Neural progenitor cell (in vitro differentiated cells): ENCODE measurements around the gene RASD2. TPM values are rescaled to one million over a fixed set of nuclear protein-coding genes. Genes with fewer than 3 reads are reported as not detected.

Source experiments
- DNase-seq: peaks from one replicate; pipeline ENCODE4 v3.0.0-alpha.2; 2016; ENCODE audit warnings: low spot score
- H2AFZ ChIP-seq: fragments of 200-600 bp; sonication (generic); replicated peaks from 2 replicates; pipeline ENCODE4 v1.6.1; 2016; ENCODE audit warnings: antibody characterized with exemption
- H3F3A ChIP-seq: fragments of 200-600 bp; sonication (generic); 2 replicates; pipeline ENCODE4 v1.6.1; 2016; ENCODE audit warnings: antibody characterized with exemption, low read depth
- H3K27ac ChIP-seq: fragments of 200-600 bp; sonication (generic); 2 replicates; pipeline ENCODE4 v1.5.1; 2016; ENCODE audit warnings: mild to moderate bottlenecking
- H3K27me3 ChIP-seq: fragments of 200-600 bp; sonication (generic); 2 replicates; pipeline ENCODE4 v1.6.1; 2016; ENCODE audit warnings: mild to moderate bottlenecking, moderate library complexity
- H3K36me3 ChIP-seq: fragments of 200-600 bp; sonication (generic); 2 replicates; pipeline ENCODE4 v1.5.1; 2016
- H3K4me1 ChIP-seq: fragments of 200-600 bp; sonication (generic); 2 replicates; pipeline ENCODE4 v1.6.1; 2016; ENCODE audit warnings: mixed run types
- H3K4me2 ChIP-seq: fragments of 200-600 bp; sonication (generic); 2 replicates; pipeline ENCODE4 v1.6.1; 2016
- H3K4me3 ChIP-seq: fragments of 200-600 bp; sonication (generic); 2 replicates; pipeline ENCODE4 v1.5.1; 2016
- H3K79me2 ChIP-seq: fragments of 200-600 bp; sonication (generic); 2 replicates; pipeline ENCODE4 v1.6.1; 2016; ENCODE audit warnings: low read depth
- H3K9ac ChIP-seq: fragments of 200-600 bp; sonication (generic); 2 replicates; pipeline ENCODE4 v1.6.1; 2016
- H3K9me3 ChIP-seq: fragments of 200-600 bp; sonication (generic); 2 replicates; pipeline ENCODE4 v1.5.1; 2016; ENCODE audit warnings: low read depth
- H4K20me1 ChIP-seq: fragments of 200-600 bp; sonication (generic); 2 replicates; pipeline ENCODE4 v1.6.1; 2016; ENCODE audit warnings: low read depth
- H3K27ac Mint-ChIP-seq: 3 replicates; pipeline ENCODE4 v1.8.0; 2021; ENCODE audit warnings: mixed read lengths
- H3K27me3 Mint-ChIP-seq: 2 replicates; pipeline ENCODE4 v1.8.0; 2022; ENCODE audit warnings: low read depth, mild to moderate bottlenecking, inconsistent platforms, moderate library complexity, mixed read lengths; ENCODE audit not compliant: insufficient read depth
- H3K36me3 Mint-ChIP-seq: 3 replicates; pipeline ENCODE4 v1.8.0; 2021; ENCODE audit warnings: mixed read lengths
- H3K4me1 Mint-ChIP-seq: 3 replicates; pipeline ENCODE4 v1.8.0; 2021; ENCODE audit warnings: mixed read lengths
- H3K4me3 Mint-ChIP-seq: 3 replicates; pipeline ENCODE4 v1.8.0; 2021; ENCODE audit warnings: mild to moderate bottlenecking, moderate library complexity, mixed read lengths
- H3K9me3 Mint-ChIP-seq: 3 replicates; pipeline ENCODE4 v1.8.0; 2020; ENCODE audit warnings: mixed read lengths
- CTCF ChIP-seq: fragments of 200-600 bp; sonication (generic); IDR thresholded peaks from 2 replicates; pipeline ENCODE4 v1.5.1; 2017; ENCODE audit warnings: antibody characterized with exemption, mild to moderate bottlenecking
- EZH2 ChIP-seq: fragments of 200-600 bp; sonication (generic); IDR thresholded peaks from 2 replicates; pipeline ENCODE4 v1.6.1; 2017; ENCODE audit warnings: antibody characterized with exemption, mild to moderate bottlenecking, moderate library complexity
- EZH2phosphoT487 ChIP-seq: fragments of 200-600 bp; sonication (generic); IDR thresholded peaks from 2 replicates; pipeline ENCODE4 v1.6.1; 2017; ENCODE audit warnings: antibody characterized with exemption
- total RNA-seq: library from RNA; depleted of rRNA; stranded (reverse); fragments of >200 nt; gene quantifications from 2 replicates; pipeline ENCODE4 v1.2.3, GENCODE V29; 2015; ENCODE audit warnings: low replicate concordance

The RASD2 gene
- total RNA-seq, 1 donor from 2014 or later, result 0.04 TPM

DNA sequence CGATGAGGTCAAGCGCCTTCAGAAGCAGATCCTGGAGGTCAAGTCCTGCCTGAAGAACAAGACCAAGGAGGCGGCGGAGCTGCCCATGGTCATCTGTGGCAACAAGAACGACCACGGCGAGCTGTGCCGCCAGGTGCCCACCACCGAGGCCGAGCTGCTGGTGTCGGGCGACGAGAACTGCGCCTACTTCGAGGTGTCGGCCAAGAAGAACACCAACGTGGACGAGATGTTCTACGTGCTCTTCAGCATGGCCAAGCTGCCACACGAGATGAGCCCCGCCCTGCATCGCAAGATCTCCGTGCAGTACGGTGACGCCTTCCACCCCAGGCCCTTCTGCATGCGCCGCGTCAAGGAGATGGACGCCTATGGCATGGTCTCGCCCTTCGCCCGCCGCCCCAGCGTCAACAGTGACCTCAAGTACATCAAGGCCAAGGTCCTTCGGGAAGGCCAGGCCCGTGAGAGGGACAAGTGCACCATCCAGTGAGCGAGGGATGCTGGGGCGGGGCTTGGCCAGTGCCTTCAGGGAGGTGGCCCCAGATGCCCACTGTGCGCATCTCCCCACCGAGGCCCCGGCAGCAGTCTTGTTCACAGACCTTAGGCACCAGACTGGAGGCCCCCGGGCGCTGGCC lies 11.0 kb downstream of the RASD2 start:
- Histone ChIP-seq H3K79me2 (no peaks in the 10 kb centered on the region), H3K36me3 (no peaks in the 10 kb centered on the region), H3K9me3 (no peaks in the 10 kb centered on the region), H3K27ac (no peak overlapping the region), H2AFZ (no peak overlapping the region), H3K4me3 (no peak overlapping the region), H3K4me1 (peaks cover 18% of the 10 kb centered on the region), H3K9ac (no peak overlapping the region), H3K4me2 (no peak overlapping the region), H3F3A (peaks cover 18% of the 10 kb centered on the region), H3K27me3 (peaks cover 3% of the 10 kb centered on the region), H4K20me1 (no peaks in the 10 kb centered on the region)
- H3K36me3 Mint-ChIP-seq, result no peaks in the 10 kb centered on the region
- no peak overlapping the region for H3K27ac Mint-ChIP-seq
- DNase-seq, result no peak
- peaks cover 12% of the 10 kb centered on the region for H3K27me3 Mint-ChIP-seq
- no peak overlapping the region for H3K4me3 Mint-ChIP-seq
- peaks cover 51% of the 10 kb centered on the region for H3K4me1 Mint-ChIP-seq
- TF ChIP-seq CTCF (no peak), EZH2phosphoT487 (no peak), EZH2 (no peak)
- H3K9me3 Mint-ChIP-seq, result no peaks in the 10 kb centered on the region

DNA sequence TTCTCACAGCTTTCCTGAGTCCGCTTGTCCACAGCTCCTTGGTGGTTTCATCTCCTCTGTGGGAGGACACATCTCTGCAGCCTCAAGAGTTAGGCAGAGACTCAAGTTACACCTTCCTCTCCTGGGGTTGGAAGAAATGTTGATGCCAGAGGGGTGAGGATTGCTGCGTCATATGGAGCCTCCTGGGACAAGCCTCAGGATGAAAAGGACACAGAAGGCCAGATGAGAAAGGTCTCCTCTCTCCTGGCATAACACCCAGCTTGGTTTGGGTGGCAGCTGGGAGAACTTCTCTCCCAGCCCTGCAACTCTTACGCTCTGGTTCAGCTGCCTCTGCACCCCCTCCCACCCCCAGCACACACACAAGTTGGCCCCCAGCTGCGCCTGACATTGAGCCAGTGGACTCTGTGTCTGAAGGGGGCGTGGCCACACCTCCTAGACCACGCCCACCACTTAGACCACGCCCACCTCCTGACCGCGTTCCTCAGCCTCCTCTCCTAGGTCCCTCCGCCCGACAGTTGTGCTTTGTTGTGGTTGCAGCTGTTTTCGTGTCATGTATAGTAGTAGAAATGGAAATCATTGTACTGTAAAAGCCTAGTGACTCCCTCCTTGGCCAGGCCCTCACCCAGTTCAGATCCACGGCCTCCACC lies 11.7 kb downstream of the RASD2 start:
- no peaks in the 10 kb centered on the region for H4K20me1 ChIP-seq
- no peaks in the 10 kb centered on the region for H3K9me3 ChIP-seq
- Mint-ChIP-seq H3K9me3 (no peaks in the 10 kb centered on the region), H3K27me3 (peaks cover 12% of the 10 kb centered on the region), H3K4me1 (peaks cover 52% of the 10 kb centered on the region), H3K4me3 (peak overlapping the region; percentile 12), H3K27ac (no peak overlapping the region), H3K36me3 (no peaks in the 10 kb centered on the region)
- H3F3A ChIP-seq, result peaks cover 18% of the 10 kb centered on the region
- no peaks in the 10 kb centered on the region for H3K79me2 ChIP-seq
- H2AFZ ChIP-seq, result peak overlapping the region; percentile 47
- TF ChIP-seq EZH2phosphoT487 (no peak), EZH2 (no peak), CTCF (no peak)
- H3K4me2 ChIP-seq, result no peak overlapping the region
- no peak overlapping the region for H3K27ac ChIP-seq
- H3K4me1 ChIP-seq, result peaks cover 18% of the 10 kb centered on the region
- no peaks in the 10 kb centered on the region for H3K36me3 ChIP-seq
- H3K27me3 ChIP-seq, result peaks cover 3% of the 10 kb centered on the region
- peak; percentile 77 for DNase-seq
- no peak overlapping the region for H3K9ac ChIP-seq
- H3K4me3 ChIP-seq, result no peak overlapping the region

DNA sequence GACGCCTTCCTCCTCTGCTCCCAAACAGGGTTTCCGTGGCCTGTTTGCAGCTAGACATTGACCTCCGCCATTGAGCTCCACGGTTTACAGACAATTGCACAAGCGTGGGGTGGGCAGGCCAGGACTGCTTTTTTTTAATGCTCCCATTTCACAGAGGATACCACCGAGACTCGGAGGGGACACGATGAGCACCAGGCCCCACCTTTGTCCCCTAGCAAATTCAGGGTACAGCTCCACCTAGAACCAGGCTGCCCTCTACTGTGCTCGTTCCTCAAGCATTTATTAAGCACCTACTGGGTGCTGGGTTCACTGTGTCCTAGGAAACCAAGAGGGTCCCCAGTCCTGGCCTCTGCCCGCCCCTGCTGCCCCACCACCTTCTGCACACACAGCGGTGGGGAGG lies 12.2 kb downstream of the RASD2 start:
- peak overlapping the region; percentile 47 for H2AFZ ChIP-seq
- Mint-ChIP-seq H3K27ac (no peak overlapping the region), H3K27me3 (peaks cover 12% of the 10 kb centered on the region)

More for the DNA sequence above, 12.2 kb downstream of the RASD2 start:
- Histone ChIP-seq H3K4me3 (no peak overlapping the region), H3K36me3 (no peaks in the 10 kb centered on the region), H4K20me1 (no peaks in the 10 kb centered on the region), H3K9ac (no peak overlapping the region), H3K4me1 (peaks cover 18% of the 10 kb centered on the region), H3K79me2 (no peaks in the 10 kb centered on the region), H3F3A (peaks cover 17% of the 10 kb centered on the region), H3K27me3 (peaks cover 3% of the 10 kb centered on the region), H3K4me2 (no peak overlapping the region), H3K9me3 (no peaks in the 10 kb centered on the region), H3K27ac (no peak overlapping the region)
- H3K36me3 Mint-ChIP-seq, result no peaks in the 10 kb centered on the region
- H3K4me3 Mint-ChIP-seq, result peak overlapping the region; percentile 12
- peaks cover 52% of the 10 kb centered on the region for H3K4me1 Mint-ChIP-seq
- TF ChIP-seq EZH2, result no peak
- TF ChIP-seq CTCF, result no peak
- TF ChIP-seq EZH2phosphoT487, result no peak
- DNase-seq, result no peak
- H3K9me3 Mint-ChIP-seq, result no peaks in the 10 kb centered on the region
